NCI-H1105 (cell line): ENCODE measurements around the gene PITPNC1.

ENCODE experiments used
- DNase-seq: peaks from one replicate; lab custom pipeline; 2025; lab: John Stamatoyannopoulos, UW

PITPNC1 gene

DNA sequence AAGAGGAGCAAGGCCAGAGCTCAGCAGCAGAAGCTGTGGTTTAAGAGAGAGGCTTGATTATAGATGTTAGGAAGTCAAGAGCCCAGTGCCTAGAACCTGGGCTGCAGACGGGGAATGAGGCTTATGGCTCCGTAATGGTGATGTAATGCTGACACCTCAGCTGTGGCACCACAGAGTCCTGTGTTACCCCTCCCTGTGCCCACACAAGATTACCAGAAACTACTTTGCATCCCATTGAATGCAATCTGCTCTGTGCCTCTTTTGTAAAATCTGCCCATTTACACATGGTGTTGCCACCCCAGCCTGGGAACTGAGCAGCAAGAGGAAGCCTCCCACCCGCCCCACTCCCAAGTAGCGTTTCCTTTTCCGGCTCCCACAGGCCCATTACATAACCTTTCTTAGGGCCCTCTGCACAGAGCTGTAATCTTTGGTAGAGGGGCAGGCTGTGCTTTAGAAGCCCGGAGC, 57.0 kb downstream of the PITPNC1 start:
- no peak for DNase-seq

DNA sequence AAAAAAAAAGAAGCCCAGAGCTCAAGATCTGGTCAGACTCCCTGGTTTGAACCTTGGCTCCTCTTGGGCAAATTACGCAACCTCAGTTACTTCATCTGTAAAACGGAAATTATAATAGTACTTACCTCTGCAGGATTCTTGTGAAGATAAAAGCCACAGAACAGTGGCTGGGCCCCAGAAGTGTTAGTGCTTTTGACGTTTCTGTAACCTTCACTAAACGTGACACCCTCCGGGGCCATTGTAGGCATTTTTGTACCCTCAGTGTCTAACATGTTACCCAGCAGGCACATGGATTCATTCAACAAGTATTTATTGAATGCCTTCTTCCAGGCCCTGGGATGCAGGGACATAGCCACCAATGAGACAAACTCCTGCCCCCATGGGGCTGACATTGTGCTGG, 58.0 kb downstream of the PITPNC1 start:
- DNase-seq, result no peak

DNA sequence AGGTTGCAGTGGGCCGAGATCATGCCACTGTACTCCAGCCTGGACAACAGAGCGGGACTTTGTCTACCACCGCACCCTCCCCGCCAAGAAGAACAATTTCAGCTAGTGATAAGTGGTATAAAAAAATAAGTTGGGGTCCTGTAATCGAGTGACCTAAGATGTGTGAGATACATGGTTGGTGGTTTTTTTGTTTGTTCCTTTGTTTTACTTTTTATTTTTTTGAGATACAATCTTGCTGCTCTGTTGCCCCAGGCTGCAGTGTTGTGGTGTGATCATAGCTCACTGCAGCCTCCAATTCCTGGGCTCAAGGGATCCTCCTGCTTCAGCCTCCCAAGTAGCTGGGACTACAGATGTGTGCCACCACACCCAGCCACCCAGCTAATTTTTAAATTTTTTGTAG, 58.7 kb downstream of the PITPNC1 start:
- no peak for DNase-seq

DNA sequence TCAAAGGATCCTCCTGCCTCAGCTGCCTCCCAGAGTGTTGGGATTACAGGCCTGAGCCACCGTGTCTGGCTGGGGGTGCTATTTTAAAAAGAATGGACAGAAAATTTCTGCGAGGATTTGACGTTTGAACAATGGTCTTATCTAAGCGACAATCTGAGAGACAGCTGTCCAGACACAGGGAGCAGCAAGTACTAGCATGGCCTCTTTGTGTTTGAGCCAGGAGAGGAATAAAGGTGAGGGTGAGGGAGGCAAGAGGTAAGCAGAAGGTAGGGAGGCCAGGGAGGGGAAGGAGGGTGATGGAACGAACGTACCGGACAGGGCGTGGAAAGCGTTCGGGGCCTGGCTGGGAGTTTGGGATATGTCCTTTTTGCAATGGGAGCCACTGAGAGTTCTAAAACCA, 59.2 kb downstream of the PITPNC1 start:
- no peak for DNase-seq

DNA sequence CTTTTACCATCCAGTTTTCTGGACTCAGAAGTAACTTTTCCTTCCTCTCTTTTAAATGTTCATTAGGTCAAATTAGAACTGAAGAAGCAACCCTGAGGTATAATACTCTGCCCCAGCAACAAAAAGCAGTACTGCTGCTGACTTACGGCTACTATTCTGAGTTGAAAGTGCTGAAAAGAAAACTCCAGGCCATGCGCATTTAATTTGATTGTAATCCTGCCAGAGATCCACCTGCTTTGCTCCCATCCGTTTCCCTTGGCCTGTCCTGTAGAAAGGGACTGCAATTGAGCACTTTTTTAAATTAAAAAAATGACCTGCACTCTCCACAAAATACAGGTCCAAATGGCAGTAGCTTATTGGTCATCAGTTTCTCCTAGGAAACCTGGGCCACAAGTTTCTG, 61.6 kb downstream of the PITPNC1 start:
- DNase-seq, result no peak

DNA sequence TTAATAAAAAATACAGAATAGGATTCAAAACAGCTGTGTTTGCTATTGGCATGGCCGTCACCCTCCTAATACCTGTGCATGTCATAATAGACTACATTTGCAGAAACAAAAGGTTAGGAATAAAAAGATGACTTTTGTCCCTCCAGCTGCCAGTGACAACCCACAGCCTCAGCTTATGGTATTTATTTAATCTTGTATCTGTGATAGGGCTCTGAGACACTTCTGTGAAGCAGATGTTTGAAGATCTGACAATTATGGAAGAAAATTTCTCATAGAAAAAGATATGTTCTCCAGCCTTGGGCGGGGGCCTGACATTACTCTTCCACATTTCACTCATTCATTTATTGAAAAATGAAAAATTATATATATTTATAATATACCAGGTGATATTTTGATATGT, 62.2 kb downstream of the PITPNC1 start:
- DNase-seq, result no peak

DNA sequence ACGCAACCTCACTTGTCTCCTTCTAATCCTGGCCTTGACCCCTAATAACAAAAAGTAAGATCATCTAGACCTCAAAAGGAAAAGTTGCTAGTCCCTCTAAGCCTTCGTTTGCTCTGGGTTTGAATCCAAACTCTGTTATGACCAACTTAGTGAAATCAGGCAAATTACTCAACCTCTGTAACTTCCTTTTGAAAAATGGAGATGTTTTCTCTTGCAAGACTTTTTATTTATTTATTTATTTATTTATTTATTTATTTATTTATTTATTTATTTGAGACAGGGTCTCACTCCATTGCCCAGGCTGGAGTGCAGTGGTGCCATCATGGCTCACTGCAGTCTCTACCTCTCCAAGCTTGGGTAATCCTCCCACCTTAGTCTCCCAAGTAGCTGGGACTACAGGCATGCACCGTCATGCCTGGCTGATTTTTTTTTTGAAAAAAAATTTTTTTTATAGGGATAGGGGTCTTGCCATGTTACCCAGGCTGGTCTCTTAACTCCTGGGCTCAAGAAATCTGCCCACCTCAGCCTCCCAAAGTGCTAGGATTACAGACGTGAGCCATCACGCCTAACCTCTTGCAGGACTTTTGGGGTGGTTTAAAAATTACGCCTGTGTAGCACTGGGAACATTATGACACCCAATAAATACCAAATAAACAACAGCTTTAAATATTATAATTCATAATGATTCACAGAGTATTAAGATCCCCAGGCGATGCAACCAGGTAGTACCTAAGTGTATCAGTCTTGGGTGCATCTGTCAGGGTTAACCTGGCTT, 63.4 kb downstream of the PITPNC1 start:
- no peak for DNase-seq

DNA sequence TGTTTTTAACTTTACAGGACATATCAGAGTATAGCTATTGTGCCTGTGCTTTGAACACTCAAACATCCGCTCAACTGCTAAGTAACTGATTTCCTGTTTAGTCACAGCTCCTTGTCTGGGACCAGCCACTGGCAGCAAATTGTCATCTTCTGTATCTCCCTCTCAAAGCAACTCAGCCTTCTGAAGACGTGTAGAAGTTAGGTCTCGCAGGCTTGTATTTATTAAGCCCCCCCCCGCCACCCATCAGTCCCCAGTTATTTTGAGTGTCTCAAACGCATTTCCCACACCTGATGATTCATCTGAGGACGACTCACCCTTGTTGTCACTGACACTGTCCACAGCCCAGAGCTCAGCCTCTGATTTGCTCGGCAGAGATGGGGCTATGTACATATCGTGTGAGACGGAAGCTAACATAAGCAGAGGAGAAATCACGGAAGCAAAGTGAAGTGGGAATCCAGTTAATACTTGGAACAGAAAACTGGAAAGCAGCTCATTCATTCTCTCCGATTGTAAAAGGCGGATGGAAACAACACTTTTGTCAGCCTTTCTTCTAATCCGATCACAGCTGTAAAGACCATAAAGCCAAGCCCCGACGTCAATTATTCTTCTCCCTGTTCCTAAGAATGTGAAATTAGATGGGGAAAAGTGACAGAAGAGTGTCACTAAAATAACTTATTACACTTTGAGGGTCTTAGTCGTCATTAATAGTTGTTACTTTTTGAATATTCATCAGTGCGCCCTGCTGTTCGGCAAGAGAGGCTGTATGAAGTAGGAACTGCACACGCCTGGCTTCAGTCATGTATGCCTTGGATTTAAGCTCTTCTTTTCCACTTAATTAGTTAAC, 64.2 kb downstream of the PITPNC1 start:
- DNase-seq, result no peak

DNA sequence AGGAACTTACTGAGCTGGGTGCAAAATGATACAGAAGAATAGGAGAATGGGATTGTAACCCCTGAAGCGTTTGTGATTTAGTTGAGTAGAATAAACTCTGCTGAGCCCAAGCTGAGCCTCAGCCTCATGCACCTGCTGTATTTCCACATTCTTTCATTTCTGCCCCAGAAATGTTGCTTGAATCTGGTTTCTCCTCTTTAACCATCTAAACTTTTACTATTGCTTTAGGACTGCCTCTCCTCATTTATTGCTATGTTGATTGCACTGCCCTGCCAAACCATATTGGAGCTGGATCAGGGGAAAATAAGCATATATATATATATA, 64.8 kb downstream of the PITPNC1 start:
- no peak for DNase-seq

DNA sequence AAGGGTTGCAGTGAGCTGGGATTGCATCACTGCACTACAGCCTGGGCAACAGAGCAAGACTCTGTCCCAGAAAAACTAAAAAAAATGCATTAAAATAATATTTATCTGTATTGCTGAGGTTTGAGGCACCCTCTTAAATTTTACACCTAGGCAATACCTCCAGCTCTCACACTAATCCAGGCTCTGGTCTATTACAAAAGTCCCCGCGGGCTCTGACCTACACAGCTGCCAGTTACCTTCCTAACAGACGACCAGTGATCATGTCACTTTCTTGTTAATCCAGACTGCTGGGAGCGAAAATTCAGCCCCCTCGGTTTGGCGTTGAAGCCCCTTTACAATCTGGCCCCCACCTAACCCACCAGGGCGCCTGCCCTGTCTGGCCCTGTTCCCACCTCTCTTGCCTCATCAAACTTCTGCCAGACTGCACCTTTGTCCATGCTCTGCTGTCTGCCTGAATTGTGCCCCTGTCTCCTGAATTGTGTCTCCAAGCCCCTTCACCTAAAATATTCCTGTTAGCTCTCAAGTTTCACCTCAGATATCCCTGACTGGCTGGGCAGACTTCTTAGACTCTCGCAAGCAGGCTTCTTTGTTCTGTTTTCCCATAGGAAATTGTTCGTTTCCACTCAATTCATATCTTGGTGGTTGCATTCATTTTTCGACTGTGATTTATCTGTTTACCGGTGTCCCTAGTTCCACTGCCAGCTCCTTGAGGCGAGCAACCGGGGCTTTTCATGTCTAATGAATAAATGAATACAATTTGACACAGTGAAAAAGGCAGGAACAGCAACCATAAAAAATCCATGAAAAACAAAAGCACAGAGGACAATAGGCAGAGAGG, 65.9 kb downstream of the PITPNC1 start:
- no peak for DNase-seq

DNA sequence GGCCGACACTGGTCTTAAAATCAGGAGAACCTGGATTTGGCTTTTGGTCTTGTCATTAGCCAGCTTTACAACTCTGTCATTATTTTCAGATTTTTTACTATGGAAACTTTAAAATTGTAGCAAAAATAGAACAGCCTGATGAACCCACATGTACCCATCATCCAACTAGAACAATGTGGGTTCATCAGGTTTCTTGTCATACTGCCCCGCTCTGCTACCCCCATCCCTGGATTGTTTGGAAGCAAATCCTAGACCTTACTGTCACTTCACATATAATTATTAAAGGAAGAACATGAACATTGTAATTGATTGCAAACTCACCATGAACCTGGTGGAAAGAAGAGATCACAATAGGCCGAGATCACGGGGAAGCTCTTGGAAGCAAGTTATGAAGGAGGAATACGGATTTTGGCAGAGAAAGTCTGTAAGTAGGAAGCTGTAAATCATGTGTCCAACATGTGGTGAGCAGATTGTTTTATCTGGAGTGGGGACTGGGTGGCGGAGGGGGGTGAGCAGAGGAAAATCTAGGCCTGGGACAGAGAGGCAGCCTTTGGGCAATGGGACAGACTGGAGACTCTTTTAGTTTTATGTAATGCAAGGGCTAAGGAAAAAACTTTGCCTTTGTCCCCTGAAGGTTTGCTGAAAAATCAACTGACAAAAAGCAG, 67.0 kb downstream of the PITPNC1 start:
- no peak for DNase-seq

DNA sequence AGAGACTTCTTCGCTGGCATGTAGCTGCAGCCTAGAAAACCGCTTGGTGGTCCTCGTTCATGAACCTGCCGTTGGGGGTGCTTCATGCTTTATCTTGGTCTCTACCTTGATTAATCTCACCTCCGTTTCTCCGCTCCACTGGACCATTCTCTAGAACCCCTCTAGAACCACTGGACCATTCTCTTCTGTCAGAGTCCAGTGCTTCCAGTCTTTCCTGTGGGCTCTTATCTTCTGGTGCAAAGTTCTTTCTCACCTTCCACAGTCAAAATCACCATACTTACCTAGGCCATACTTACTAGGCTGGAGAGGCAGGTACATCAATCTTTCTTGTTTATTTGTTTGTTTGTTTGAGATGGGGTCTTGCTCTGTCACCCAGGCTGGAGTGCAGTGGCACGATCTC, 71.4 kb downstream of the PITPNC1 start:
- no peak for DNase-seq

DNA sequence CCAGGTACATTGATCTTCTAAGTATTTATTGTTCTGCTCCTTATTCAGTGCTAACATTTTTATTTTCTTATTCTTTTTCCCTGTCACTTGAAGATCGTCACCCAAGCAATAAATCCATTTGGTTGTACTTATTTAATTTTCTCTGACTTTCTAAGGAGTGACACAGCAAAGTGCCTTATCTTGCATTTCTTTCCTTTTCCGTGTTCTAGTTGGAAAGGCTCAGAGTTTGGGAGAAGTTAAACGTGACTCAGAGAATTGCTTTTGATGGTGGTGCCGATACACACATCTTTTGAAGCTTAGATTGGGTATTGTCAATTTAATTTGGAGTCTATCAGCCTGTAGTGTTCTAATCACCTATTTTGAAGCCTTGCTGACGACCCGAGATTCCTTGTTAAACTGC, 72.0 kb downstream of the PITPNC1 start:
- DNase-seq, result no peak

DNA sequence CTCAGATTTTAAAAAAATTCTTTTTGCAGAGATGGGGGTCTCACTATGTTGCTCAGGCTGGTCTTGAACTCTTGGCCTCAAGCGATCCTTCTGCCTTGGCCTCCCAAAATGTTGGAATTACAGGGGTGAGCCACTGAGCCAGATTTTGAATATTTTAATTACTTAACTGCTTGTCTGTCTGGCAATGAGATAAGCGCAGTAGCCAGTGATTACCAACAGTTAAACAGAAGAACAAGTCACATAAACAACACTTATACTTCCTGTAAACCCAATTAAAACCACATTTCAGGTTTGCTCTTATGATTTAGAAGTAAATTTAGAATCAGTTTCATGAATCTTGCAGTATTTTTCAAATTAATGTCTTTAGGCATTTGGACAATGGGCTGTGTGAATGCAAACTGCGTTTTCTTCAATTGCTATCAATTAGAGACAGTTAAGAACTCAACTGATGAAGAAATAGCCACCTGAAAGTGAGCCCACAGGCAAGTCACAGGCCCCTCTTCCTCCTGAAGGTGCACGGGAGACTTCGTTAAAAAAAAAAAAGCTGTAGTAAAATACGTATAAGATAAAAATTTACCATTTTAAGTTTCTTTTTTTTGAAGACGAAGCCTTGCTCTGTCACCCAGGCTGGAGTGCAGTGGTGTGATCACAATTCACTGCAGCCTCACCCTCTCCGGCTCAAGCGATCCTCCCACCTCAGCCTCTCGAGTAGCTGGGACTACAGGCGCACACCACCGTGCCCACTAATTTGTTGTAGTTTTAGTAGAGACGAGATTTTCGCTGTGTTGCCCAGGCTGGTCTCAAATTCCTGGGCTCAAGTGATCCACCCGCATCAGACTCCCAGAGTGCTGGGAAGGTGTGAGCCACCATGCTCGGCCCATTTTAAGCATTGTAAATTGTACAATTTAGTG, 73.0 kb downstream of the PITPNC1 start:
- no peak for DNase-seq

DNA sequence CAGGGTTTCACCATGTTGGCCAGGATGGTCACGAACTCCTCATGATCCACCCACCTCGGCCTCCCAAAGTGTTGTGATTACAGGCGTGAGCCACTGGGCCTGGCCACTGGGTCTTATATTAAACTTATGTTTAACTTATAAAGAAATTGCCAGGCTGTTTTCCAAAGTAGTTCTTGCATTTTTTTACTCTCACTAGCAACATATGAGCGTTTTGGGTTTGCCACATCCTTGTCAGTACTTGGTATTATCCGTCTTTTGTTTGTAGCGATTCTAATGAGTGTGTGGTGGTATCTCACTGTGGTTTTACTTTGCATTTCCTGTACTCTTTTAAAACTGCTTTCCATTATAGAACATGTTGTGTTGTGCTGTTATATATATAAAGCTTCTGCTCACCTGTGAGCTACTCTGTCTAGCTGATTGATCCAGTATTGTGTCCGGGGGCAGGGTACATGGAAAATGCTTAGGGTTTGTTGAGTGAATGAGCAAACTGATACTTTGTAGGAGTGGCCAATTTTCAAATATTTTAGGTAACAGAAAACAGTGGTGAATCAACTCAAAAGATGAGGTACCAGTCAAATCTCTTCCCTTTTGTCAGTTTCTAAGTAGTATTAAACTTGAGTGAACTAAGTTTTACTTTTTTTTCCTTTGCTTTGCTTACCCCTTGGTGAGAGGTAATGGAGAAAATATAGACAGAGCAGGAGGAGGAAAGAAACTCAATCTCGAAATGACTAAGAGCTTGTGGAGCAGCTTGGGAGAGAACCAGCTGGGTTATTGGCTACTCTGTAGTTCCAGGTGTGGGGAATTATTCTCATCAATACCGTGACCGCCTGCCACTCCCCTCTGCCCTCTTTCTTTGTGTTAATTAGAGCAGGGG, 75.8 kb downstream of the PITPNC1 start:
- DNase-seq, result no peak

DNA sequence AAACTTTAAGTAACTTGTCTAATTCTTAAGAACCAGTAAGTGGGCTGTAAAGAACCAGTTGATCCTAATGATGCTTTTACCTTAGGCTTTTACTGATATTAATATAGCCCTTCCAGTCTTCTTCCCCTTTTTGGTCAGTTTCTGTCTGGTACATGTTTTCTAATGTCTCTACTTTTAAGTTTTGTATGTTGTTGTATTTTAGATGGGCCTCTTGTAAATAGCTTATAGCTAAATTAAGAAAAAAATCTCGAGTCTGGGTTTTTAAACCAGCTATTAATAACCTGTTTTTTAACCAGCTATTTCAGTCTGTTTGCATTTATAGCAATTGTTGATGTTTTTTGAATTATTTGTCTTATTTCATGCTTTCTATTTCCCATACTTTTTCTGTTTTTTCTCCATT, 79.0 kb downstream of the PITPNC1 start:
- DNase-seq, result no peak

DNA sequence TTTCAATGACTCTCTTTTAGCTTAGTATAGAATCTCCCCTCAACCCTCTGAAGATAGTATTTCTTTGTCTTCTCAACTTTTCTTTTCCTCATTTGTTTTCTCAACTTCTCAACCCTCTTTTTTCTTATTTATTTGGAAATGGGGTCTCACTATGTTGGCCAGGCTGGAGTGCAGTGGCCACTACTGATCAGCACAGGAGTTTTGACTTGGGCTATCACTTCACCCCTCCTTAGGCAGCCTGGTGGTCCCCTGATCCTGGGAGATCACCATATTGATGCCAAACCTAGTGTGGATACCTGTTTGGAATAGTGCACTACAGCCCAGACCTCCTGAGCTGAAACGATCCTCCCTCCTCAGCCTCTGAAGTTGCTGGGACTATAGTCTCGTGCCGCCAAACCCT, 79.8 kb downstream of the PITPNC1 start:
- no peak for DNase-seq

DNA sequence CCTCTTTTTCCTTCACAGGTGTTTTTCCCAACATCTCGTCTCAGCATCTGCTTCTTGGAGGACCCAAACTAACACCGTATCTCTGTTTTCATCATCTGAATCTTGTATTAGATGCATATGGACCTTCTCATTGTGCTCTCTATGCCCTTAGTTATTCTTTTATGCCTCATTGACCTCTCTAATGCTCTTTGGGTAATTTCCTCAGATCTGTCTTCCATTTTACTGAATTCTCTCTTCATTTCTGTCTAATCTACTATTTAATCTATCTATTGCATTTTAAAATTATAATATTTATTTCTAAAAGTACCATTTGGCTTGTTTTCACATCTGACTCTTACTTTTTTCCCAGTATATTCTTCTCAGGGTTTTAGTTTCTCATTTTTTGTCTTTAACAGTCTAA, 81.1 kb downstream of the PITPNC1 start:
- DNase-seq, result no peak

DNA sequence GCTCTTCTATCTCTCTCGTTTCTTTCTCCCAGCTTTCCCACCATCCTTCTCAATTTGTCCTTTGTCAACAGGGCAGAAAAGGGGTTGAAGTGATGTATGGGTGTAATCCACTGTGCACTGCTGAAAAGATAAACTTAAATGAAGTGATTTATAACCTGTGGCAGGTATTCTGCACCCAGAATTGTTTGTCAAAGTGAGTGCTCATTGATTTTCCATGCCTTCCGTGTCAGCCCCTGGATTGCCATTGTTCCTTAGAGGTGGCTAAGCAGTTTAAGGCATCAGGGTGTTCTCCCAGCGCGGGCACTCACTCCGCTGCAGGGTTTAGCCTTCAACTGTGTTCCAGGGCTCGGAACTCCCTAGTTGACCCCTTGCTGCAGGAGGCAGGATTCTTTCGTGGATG, 82.9 kb downstream of the PITPNC1 start:
- DNase-seq, result no peak

DNA sequence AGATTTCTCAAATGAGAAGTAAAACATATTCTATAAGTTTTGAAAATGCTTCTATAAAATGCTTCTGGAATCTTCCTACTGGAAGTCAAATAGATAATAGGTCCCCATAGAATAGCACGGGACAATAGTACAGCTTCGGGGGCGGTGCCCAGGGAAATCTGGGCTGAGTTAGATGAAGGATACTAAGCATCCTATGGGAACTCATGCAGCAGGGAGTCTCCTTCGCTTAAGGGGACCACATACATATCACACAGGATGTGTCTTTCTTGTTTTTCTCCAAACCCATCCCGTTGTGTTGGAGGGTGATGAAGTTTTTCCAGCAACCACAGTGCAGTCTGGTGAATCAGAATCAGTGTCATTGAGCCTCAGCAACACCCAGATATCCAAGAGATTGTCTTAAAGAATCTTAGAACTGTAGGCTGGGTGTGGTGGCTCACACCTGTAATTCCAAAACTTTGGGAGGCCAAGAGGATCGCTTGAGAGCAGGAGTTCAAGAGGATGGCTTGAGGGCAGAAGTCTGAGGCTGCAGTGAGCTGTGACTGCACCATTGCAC, 84.2 kb downstream of the PITPNC1 start:
- no peak for DNase-seq
